ENCODE data around the gene RAB3D. TPM values are rescaled to one million over a fixed set of nuclear protein-coding genes. Genes with fewer than 3 reads are reported as not detected.

The RAB3D gene
- total and polyA plus RNA-seq, 10 of the 15 experiments (the other 5 are each of a cell fraction or from before 2014, with no cell fraction given), result 1.1 to 15.7 (median 6.2) TPM

DNA sequence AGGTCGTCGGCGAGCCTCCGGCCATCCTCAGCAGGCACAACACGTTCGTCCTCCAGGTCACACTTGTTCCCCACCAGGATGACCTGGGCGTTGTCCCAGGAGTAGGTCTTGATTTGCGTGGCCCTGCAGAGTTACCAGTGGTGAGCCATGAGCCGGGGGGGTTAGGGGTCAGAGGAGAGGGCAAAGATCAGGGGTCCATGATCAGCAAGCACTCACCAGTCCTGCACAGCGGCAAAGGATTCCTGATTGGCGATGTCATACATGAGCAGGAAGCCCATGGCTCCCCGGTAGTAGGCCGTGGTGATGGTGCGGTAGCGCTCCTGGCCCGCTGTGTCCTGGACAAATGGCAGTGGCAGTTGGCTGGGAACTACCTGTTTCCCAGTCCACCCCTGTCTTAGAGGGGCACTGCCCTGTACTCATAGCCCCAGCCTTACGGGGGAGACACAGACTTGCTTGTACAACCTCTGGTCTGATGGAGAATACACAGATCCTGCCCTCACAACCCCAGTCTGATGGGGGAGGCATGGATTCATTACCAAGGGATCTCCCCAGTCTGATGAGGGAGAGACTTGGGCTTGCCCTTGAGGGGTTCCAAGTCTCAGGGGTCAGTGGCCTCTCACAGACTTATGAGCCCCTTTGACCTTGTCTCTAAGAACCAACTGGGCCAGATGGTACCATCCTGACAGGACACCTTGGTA, 3.9 kb downstream of the RAB3D start (continued):
- TF ChIP-seq, protein P1, sequence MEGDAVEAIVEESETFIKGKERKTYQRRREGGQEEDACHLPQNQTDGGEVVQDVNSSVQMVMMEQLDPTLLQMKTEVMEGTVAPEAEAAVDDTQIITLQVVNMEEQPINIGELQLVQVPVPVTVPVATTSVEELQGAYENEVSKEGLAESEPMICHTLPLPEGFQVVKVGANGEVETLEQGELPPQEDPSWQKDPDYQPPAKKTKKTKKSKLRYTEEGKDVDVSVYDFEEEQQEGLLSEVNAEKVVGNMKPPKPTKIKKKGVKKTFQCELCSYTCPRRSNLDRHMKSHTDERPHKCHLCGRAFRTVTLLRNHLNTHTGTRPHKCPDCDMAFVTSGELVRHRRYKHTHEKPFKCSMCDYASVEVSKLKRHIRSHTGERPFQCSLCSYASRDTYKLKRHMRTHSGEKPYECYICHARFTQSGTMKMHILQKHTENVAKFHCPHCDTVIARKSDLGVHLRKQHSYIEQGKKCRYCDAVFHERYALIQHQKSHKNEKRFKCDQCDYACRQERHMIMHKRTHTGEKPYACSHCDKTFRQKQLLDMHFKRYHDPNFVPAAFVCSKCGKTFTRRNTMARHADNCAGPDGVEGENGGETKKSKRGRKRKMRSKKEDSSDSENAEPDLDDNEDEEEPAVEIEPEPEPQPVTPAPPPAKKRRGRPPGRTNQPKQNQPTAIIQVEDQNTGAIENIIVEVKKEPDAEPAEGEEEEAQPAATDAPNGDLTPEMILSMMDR (IDR thresholded peaks at IDR 0.05 in 2 of 3, conservative IDR thresholded peaks at IDR 0.05 in 1 of 3; ENCODE audit: control insufficient read depth in 2 of 3, extremely low read depth in 1 of 3, insufficient read depth in 1 of 3, low read depth in 3 of 3, low read length in 3 of 3), result no peak
- TF ChIP-seq SMC3 (IDR thresholded peaks at IDR 0.05; ENCODE audit: borderline replicate concordance, low read length), result no peak
- TF ChIP-seq BCL11A (IDR thresholded peaks at IDR 0.05; ENCODE audit: low read depth, low read length), result no peak
- TF ChIP-seq LARP7 (IDR thresholded peaks at IDR 0.05), result no peak
- TF ChIP-seq TCF3 (IDR thresholded peaks at IDR 0.05; ENCODE audit: borderline replicate concordance, insufficient read depth, low read depth, low read length), result no peak
- TF ChIP-seq BMI1 (IDR thresholded peaks at IDR 0.05; ENCODE audit: borderline replicate concordance), result no peak
- TF ChIP-seq, protein P2, sequence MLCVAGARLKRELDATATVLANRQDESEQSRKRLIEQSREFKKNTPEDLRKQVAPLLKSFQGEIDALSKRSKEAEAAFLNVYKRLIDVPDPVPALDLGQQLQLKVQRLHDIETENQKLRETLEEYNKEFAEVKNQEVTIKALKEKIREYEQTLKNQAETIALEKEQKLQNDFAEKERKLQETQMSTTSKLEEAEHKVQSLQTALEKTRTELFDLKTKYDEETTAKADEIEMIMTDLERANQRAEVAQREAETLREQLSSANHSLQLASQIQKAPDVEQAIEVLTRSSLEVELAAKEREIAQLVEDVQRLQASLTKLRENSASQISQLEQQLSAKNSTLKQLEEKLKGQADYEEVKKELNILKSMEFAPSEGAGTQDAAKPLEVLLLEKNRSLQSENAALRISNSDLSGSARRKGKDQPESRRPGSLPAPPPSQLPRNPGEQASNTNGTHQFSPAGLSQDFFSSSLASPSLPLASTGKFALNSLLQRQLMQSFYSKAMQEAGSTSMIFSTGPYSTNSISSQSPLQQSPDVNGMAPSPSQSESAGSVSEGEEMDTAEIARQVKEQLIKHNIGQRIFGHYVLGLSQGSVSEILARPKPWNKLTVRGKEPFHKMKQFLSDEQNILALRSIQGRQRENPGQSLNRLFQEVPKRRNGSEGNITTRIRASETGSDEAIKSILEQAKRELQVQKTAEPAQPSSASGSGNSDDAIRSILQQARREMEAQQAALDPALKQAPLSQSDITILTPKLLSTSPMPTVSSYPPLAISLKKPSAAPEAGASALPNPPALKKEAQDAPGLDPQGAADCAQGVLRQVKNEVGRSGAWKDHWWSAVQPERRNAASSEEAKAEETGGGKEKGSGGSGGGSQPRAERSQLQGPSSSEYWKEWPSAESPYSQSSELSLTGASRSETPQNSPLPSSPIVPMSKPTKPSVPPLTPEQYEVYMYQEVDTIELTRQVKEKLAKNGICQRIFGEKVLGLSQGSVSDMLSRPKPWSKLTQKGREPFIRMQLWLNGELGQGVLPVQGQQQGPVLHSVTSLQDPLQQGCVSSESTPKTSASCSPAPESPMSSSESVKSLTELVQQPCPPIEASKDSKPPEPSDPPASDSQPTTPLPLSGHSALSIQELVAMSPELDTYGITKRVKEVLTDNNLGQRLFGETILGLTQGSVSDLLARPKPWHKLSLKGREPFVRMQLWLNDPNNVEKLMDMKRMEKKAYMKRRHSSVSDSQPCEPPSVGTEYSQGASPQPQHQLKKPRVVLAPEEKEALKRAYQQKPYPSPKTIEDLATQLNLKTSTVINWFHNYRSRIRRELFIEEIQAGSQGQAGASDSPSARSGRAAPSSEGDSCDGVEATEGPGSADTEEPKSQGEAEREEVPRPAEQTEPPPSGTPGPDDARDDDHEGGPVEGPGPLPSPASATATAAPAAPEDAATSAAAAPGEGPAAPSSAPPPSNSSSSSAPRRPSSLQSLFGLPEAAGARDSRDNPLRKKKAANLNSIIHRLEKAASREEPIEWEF (IDR thresholded peaks at IDR 0.05; ENCODE audit: insufficient replicate concordance, low read depth, low read length), result no peak
- no peak for TF ChIP-seq NFYB (IDR thresholded peaks at IDR 0.05; ENCODE audit: insufficient read depth, low read depth, low read length)
- TF ChIP-seq, protein P3, sequence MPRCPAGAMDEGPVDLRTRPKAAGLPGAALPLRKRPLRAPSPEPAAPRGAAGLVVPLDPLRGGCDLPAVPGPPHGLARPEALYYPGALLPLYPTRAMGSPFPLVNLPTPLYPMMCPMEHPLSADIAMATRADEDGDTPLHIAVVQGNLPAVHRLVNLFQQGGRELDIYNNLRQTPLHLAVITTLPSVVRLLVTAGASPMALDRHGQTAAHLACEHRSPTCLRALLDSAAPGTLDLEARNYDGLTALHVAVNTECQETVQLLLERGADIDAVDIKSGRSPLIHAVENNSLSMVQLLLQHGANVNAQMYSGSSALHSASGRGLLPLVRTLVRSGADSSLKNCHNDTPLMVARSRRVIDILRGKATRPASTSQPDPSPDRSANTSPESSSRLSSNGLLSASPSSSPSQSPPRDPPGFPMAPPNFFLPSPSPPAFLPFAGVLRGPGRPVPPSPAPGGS (IDR thresholded peaks at IDR 0.05; ENCODE audit: borderline replicate concordance, insufficient read depth, low read depth, low read length, poor library complexity, severe bottlenecking), result no peak
- TF ChIP-seq, protein P4, sequence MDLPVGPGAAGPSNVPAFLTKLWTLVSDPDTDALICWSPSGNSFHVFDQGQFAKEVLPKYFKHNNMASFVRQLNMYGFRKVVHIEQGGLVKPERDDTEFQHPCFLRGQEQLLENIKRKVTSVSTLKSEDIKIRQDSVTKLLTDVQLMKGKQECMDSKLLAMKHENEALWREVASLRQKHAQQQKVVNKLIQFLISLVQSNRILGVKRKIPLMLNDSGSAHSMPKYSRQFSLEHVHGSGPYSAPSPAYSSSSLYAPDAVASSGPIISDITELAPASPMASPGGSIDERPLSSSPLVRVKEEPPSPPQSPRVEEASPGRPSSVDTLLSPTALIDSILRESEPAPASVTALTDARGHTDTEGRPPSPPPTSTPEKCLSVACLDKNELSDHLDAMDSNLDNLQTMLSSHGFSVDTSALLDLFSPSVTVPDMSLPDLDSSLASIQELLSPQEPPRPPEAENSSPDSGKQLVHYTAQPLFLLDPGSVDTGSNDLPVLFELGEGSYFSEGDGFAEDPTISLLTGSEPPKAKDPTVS (IDR thresholded peaks at IDR 0.05; ENCODE audit: low read depth, low read length), result no peak
- TF ChIP-seq CREB1 (IDR thresholded peaks at IDR 0.05; ENCODE audit: low read depth), result no peak
- no peak for TF ChIP-seq HCFC1 (IDR thresholded peaks at IDR 0.05; ENCODE audit: low read length)

All from GM12878 (cell line).